Upper lobe of right lung (tissue), 1 donor: Measurements from ENCODE around the gene TIPARP. TPM values are rescaled to one million over a fixed set of nuclear protein-coding genes. Genes with fewer than 3 reads are reported as not detected.
"Not testable (repeated sequence)": the region's sequence is repeated elsewhere in the genome, so short reads cannot be mapped to it uniquely, and the experiment has no call there.

Experiments used
- ATAC-seq: fragments of 200-7000 bp; cut with Tn5 transposase; one replicate; pipeline ENCODE4 v1.9.1; 2020; ENCODE audit warnings: mild to moderate bottlenecking, moderate library complexity
- DNase-seq: peaks from one replicate; pipeline ENCODE4 v3.0.0-alpha.2; 2020
- H3K27ac ChIP-seq: fragments of 200-600 bp; one replicate; pipeline ENCODE4 v1.8.0; 2022
- H3K27me3 ChIP-seq: fragments of 200-600 bp; one replicate; pipeline ENCODE4 v1.8.0; 2022; ENCODE audit warnings: mild to moderate bottlenecking
- H3K36me3 ChIP-seq: fragments of 200-600 bp; one replicate; pipeline ENCODE4 v1.8.0; 2022
- H3K4me1 ChIP-seq: fragments of 200-600 bp; one replicate; pipeline ENCODE4 v1.8.0; 2022
- H3K4me3 ChIP-seq: fragments of 200-600 bp; one replicate; pipeline ENCODE4 v1.8.0; 2022; ENCODE audit warnings: mild to moderate bottlenecking
- H3K9me3 ChIP-seq: fragments of 200-600 bp; one replicate; pipeline ENCODE4 v1.8.0; 2022
- intact Hi-C: fragments of 100-400 bp; cut with DNase I; formaldehyde crosslinking; loops from one replicate; pipeline ENCODE4 v1.11.0; 2022
- total RNA-seq: library from RNA; stranded (reverse); fragmentation: NEBNext Ultra II Directional; extraction: Animal tissue kit (Norgen Biotek cat#: 25700); gene quantifications from one replicate; pipeline ENCODE4 v1.2.1, GENCODE V29; 2021
- TF ChIP-seq, protein P1 (sequence below): fragments of 200-600 bp; IDR thresholded peaks from one replicate; pipeline ENCODE4 v1.8.0; 2022; ENCODE audit warnings: antibody characterized with exemption
- donor health status: DM: no; HTN: yes; CAD: no; lungs with severe emphysema.

Gene TIPARP
- total RNA-seq, 1 donor from 2014 or later = 56.9 TPM

GRCh38 chr3:156649681-156650080, 24.7 kb upstream of the TIPARP start:
- H3K4me3 ChIP-seq = no peak overlapping the region
- intact Hi-C loops = no loop called here
- TF ChIP-seq, protein P1, sequence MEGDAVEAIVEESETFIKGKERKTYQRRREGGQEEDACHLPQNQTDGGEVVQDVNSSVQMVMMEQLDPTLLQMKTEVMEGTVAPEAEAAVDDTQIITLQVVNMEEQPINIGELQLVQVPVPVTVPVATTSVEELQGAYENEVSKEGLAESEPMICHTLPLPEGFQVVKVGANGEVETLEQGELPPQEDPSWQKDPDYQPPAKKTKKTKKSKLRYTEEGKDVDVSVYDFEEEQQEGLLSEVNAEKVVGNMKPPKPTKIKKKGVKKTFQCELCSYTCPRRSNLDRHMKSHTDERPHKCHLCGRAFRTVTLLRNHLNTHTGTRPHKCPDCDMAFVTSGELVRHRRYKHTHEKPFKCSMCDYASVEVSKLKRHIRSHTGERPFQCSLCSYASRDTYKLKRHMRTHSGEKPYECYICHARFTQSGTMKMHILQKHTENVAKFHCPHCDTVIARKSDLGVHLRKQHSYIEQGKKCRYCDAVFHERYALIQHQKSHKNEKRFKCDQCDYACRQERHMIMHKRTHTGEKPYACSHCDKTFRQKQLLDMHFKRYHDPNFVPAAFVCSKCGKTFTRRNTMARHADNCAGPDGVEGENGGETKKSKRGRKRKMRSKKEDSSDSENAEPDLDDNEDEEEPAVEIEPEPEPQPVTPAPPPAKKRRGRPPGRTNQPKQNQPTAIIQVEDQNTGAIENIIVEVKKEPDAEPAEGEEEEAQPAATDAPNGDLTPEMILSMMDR = no peak

DNA sequence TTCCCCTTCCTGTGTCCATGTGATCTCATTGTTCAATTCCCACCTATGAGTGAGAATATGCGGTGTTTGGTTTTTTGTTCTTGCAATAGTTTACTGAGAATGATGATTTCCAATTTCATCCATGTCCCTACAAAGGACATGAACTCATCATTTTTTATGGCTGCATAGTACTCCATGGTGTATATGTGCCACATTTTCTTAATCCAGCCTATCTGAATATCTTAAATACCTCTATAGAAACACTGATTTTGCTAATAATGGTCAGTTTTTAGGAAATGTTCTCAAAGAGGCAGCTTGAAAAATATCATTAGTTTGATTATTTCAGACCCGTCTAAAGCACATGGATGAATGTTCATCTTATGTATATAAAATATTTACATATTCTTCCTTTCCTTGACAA, 21.7 kb upstream of the TIPARP start:
- DNase-seq, H3K36me3 ChIP-seq, intact Hi-C loops, H3K27ac ChIP-seq, H3K27me3 ChIP-seq, H3K9me3 ChIP-seq, H3K4me3 ChIP-seq, H3K4me1 ChIP-seq, ATAC-seq: not testable (repeated sequence)

More at GRCh38 chr3:156649681-156650080, 24.7 kb upstream of the TIPARP start:
- H3K27ac ChIP-seq = no peak overlapping the region
- no peak for DNase-seq
- H3K36me3 ChIP-seq = no peaks in the 10 kb centered on the region
- H3K9me3 ChIP-seq = no peaks in the 10 kb centered on the region
- H3K27me3 ChIP-seq = no peaks in the 10 kb centered on the region
- H3K4me1 ChIP-seq = no peaks in the 10 kb centered on the region
- ATAC-seq = no peak

DNA sequence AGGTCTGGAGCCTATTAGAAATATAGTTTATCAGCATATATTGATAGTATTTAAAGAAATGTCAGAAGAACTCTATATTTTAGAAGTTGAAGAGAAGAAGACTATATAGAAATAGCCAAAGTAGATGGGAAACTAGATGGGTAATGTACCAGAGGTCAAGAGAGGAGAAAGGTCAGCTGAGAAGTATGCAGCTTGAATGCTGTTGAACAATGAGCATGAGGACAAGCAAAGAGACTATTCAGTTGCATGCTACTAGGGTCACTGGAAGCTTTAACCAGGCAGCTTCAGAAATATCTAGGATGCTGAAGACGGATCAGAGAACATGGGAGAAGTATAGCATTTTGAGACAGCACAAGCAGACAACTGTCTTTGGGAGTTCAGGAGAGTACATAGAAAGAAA, 19.6 kb upstream of the TIPARP start:
- peak; percentile 77 for ATAC-seq
- H3K4me1 ChIP-seq = no peaks in the 10 kb centered on the region
- no peaks in the 10 kb centered on the region for H3K27me3 ChIP-seq
- no peaks in the 10 kb centered on the region for H3K9me3 ChIP-seq
- no peak overlapping the region for H3K4me3 ChIP-seq
- no peaks in the 10 kb centered on the region for H3K36me3 ChIP-seq
- no peak overlapping the region for H3K27ac ChIP-seq
- TF ChIP-seq, protein P1 = no peak
- DNase-seq = no peak
- intact Hi-C loops = no loop called here

DNA sequence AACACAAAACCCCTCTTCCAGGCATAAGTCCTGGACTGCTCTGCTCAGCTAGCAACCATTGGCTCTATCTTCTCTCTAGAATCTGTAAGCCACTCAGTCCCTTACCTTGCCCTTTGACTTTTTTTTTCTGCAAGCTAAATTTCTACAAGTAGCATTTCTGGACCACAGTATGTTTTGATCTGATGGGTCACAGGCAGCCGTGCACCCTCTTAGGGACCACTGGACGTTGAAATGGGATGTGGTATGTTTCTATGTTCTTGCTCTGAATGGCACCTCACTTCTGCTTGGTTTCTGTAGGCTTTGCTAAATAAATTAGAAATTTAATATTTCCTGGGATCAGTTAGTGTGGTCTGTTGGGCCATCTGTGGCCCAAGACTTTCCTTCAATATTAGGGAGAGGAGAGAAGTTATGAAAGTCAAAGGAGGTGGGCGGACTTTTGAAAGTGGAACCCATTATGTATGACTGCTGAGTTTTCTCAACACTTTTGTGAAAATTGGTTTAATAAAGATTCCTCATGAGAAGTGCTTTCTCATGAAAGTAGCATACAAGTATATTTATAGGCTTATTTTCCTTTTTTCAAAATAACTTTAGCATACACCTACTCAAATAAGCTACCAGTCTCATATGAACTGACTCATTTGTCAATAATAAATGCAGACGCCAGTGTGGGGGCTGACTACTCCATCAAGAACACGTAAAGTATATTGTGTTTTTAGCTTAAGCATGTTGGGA, 18.4 kb upstream of the TIPARP start:
- no peaks in the 10 kb centered on the region for H3K36me3 ChIP-seq
- H3K4me3 ChIP-seq = no peak overlapping the region
- TF ChIP-seq, protein P1 = no peak
- no peak for DNase-seq
- ATAC-seq = peak; percentile 30
- no peaks in the 10 kb centered on the region for H3K9me3 ChIP-seq
- H3K27ac ChIP-seq = no peak overlapping the region
- intact Hi-C loops = no loop called here
- no peaks in the 10 kb centered on the region for H3K4me1 ChIP-seq
- H3K27me3 ChIP-seq = no peaks in the 10 kb centered on the region

- no peak overlapping the region for H3K4me3 ChIP-seq
- TF ChIP-seq, protein P1 = no peak
- ATAC-seq = no peak
Measured at GRCh38 chr3:156657440-156657839, 16.9 kb upstream of the TIPARP start.

DNA sequence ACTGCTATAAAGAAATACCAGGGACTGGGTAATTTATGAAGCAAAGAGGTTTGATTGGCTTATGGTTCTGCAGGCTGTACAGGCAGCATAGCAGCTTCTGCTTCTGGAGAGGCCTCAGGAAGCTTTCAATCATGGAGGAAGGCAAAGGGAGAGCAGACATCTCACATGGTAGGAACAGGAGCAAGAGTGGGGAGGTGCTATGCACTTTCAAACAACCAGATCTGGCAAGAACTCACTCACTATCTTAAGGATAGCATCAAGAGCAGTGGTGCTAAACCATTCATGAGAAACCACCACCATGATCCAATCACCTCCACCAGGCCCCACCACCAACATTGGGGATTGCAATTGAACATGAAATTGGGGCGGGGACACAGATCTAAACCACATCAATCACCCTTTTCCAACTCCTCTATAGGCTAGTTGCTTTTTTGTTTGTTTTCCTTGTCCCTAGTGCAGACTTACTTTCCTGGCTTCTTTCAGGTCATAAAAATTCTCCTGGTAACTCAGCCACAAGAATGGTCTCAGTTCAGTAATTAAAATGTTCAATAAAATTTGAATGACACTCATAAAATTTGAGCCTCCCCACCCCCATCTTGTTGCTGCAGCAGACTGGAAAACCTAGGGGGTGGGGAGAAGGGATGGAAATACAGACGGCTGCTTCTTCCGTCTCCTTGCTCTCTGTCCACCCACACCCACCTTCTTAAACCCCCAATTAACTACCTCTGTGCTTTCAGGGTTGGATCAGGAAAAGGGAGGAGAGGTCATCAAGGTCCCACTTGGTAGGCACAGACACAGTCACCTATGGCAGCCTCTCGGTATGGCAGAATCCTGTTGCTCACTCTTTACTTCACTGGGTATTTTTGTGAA, 16.3 kb upstream of the TIPARP start:
- Histone ChIP-seq H3K27ac (no peak overlapping the region), H3K9me3 (no peaks in the 10 kb centered on the region), H3K4me1 (no peaks in the 10 kb centered on the region), H3K36me3 (no peaks in the 10 kb centered on the region), H3K4me3 (no peak overlapping the region), H3K27me3 (no peaks in the 10 kb centered on the region)
- no peak for DNase-seq
- intact Hi-C loops = no loop called here
- no peak for ATAC-seq
- TF ChIP-seq, protein P1 = no peak

More at GRCh38 chr3:156657440-156657839, 16.9 kb upstream of the TIPARP start:
- no peaks in the 10 kb centered on the region for H3K9me3 ChIP-seq
- intact Hi-C loops = no loop called here
- H3K27me3 ChIP-seq = no peaks in the 10 kb centered on the region
- no peak overlapping the region for H3K27ac ChIP-seq
- H3K36me3 ChIP-seq = no peaks in the 10 kb centered on the region
- DNase-seq = no peak
- no peaks in the 10 kb centered on the region for H3K4me1 ChIP-seq
